ENCODE data around the gene ITM2C.

DNA sequence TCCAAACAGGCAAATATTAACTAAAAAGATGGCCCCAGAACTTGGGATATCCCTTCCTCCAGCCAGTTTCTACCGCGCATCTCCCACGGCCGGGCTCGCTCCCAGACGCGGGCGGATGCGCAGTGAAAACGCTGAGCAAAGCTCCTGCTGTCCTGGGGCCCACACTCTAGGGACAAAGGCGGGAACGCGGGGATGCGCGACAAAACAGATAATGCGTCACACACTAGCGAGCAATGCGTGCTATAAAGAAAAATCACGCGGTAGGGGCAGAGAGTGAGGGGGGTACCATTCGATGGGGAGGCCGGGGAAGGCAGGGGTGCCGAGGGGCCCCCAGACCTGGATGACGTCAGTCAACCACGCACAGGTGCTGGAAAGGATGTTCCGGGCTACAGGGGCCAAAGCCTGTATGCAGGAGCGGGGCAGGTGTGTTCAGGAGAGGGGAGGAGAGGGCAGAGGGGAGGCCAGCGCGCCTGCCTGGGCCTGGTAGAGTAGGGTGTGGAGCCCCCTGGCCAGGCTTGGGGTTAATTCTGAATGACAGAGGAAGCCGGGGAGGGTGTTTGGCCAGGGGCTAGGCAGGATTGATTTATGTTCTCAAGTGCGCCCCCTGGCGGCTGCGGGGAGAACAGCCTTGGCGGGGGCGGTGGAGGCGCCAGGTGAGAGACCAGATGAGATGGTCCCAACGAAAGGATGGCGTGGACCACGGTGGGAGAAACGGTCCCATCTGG is 14.9 kb upstream of the ITM2C start:
- no peak for TF ChIP-seq POLR2A (IDR thresholded peaks at IDR 0.05; ENCODE audit: low read length)
- TF ChIP-seq GATA1 (IDR thresholded peaks at IDR 0.05; ENCODE audit: low read depth, low read length): no peak

Data from erythroblast (primary cell).